HCT116 (cell line): Measurements from ENCODE around the gene FOXF2. TPM values are rescaled to one million over a fixed set of nuclear protein-coding genes. Genes with fewer than 3 reads are reported as not detected.

Experiments used
- ATAC-seq: fragments of 200-7000 bp; cut with Tn5 transposase; 2 replicates; pipeline ENCODE4 v1.9.1; 2020; ENCODE audit warnings: mild to moderate bottlenecking, moderate library complexity
- BruUV-seq: library from RNA; stranded (reverse); fragments of 400-500 nt; replicated peaks from 2 replicates; lab custom pipeline; 2021; lab: Mats Ljungman, UMichigan
- CTCF ChIA-PET: fragments of 300-600 bp; sonication (Branson Sonifier 250); formaldehyde crosslinking; loops from one replicate; lab custom pipeline; 2021; ENCODE audit warnings: antibody characterized with exemption; lab: Charles Lee
- POLR2A ChIA-PET: fragments of 300-600, 350-600 bp; sonication (Branson Sonifier 250); formaldehyde crosslinking; loops from one replicate; lab custom pipeline; 2021; ENCODE audit warnings: antibody characterized with exemption; lab: Charles Lee
- RAD21 ChIA-PET, 2 experiments: fragments of 300-600 bp; sonication (Branson Sonifier 250); formaldehyde crosslinking; loops; one replicate each; lab custom pipeline; 2023; ENCODE audit warnings: low total read pairs in 2 of 2; ENCODE audit not compliant: uncharacterized antibody in 2 of 2, unreplicated experiment in 2 of 2, low non-redundant PET in 1 of 2; lab: Charles Lee
- DNase-seq: peaks from one replicate; pipeline ENCODE4 v3.0.0-alpha.2; 2010; ENCODE audit warnings: low read depth, low spot score
- H2AFZ ChIP-seq: fragments of 200-600 bp; shearing (Covaris generic), sonication (generic); 2 replicates; pipeline ENCODE4 v1.6.1; 2017; ENCODE audit warnings: low read depth, mixed run types, mixed read lengths, antibody characterized with exemption, low read length; ENCODE audit not compliant: poor library complexity, severe bottlenecking
- H3K27ac ChIP-seq: 2 replicates; pipeline ENCODE4 v1.5.1; 2012; ENCODE audit warnings: low read depth, low read length
- H3K27me3 ChIP-seq: fragments of 200-600 bp; sonication (generic); 2 replicates; pipeline ENCODE4 v1.6.1; 2016; ENCODE audit warnings: mixed run types, low read length, mixed read lengths; ENCODE audit not compliant: insufficient read depth
- H3K36me3 ChIP-seq, 2 experiments: fragments of 200-500 bp in 1 of 2; fragments of 200-600 bp in 1 of 2; sonication (Bioruptor generic) in 1 of 2; sonication (generic) in 1 of 2; 2 replicates each; pipeline versions ENCODE4 v1.5.1 to v1.6.1; 2014 to 2016; ENCODE audit warnings: low read length in 2 of 2, inconsistent platforms in 1 of 2, mixed read lengths in 1 of 2, mixed run types in 1 of 2; ENCODE audit not compliant: insufficient read depth in 2 of 2, control insufficient read depth in 1 of 2
- H3K4me1 ChIP-seq, 2 experiments: fragments of 200-600 bp in 1 of 2; sonication (generic) in 1 of 2; 2 replicates each; pipeline versions ENCODE4 v1.5.1 to v1.6.1; 2012 to 2017; ENCODE audit warnings: low read length in 2 of 2, inconsistent platforms in 1 of 2, mild to moderate bottlenecking in 1 of 2, mixed read lengths in 1 of 2, mixed run types in 1 of 2, moderate library complexity in 1 of 2; ENCODE audit not compliant: insufficient read depth in 2 of 2, control insufficient read depth in 1 of 2
- H3K4me2 ChIP-seq: fragments of 200-600 bp; sonication (generic); 2 replicates; pipeline ENCODE4 v1.6.1; 2017; ENCODE audit warnings: mixed run types, low read length, mixed read lengths
- H3K4me3 ChIP-seq, 2 experiments: fragments of 200-600 bp in 1 of 2; sonication (generic) in 1 of 2; replicated peaks in 1 of 2; 2 replicates each; pipeline ENCODE4 v1.5.1; 2011 to 2016; ENCODE audit warnings: low read length in 2 of 2, control low read depth in 1 of 2, low read depth in 1 of 2, mild to moderate bottlenecking in 1 of 2, mixed read lengths in 1 of 2, mixed run types in 1 of 2
- H3K79me2 ChIP-seq: fragments of 200-600 bp; sonication (generic); 2 replicates; pipeline ENCODE4 v1.6.1; 2017; ENCODE audit warnings: mild to moderate bottlenecking, mixed run types, low read length, moderate library complexity, mixed read lengths; ENCODE audit not compliant: insufficient read depth
- H3K9ac ChIP-seq: fragments of 200-600 bp; sonication (generic); 2 replicates; pipeline ENCODE4 v1.6.1; 2016; ENCODE audit warnings: low read length, mixed read lengths
- H3K9me2 ChIP-seq: fragments of 200-600 bp; sonication (generic), shearing (Covaris generic); 2 replicates; pipeline ENCODE4 v1.6.1; 2017; ENCODE audit warnings: mixed run types, mild to moderate bottlenecking, moderate library complexity; ENCODE audit not compliant: insufficient read depth
- H3K9me3 ChIP-seq, 2 experiments: fragments of 200-500 bp in 1 of 2; fragments of 200-600 bp in 1 of 2; sonication (Bioruptor generic) in 1 of 2; sonication (generic) in 1 of 2; 2 replicates each; pipeline ENCODE4 v1.6.1; 2014 to 2017; ENCODE audit warnings: low read length in 2 of 2, mixed read lengths in 2 of 2, inconsistent platforms in 1 of 2, low read depth in 1 of 2, mild to moderate bottlenecking in 1 of 2, mixed run types in 1 of 2, moderate library complexity in 1 of 2; ENCODE audit not compliant: control insufficient read depth in 1 of 2, insufficient read depth in 1 of 2
- H4K20me1 ChIP-seq: fragments of 200-600 bp; sonication (generic), shearing (Covaris generic); 2 replicates; pipeline ENCODE4 v1.6.1; 2017; ENCODE audit warnings: mixed run types, mild to moderate bottlenecking, moderate library complexity; ENCODE audit not compliant: insufficient read depth
- CBX3 ChIP-seq: IDR thresholded peaks from 2 replicates; pipeline ENCODE4 v1.6.1; 2012; ENCODE audit warnings: low read depth
- CEBPB ChIP-seq: IDR thresholded peaks from 2 replicates; pipeline ENCODE4 v1.6.1; 2012; ENCODE audit warnings: low read depth
- EGR1 ChIP-seq: IDR thresholded peaks from 2 replicates; pipeline ENCODE4 v1.6.1; 2012; ENCODE audit warnings: low read depth
- ELF1 ChIP-seq: IDR thresholded peaks from 2 replicates; pipeline ENCODE4 v1.6.1; 2012; ENCODE audit warnings: low read depth, borderline replicate concordance
- EZH2 ChIP-seq: fragments of 200-600 bp; sonication (generic); IDR thresholded peaks from 2 replicates; pipeline ENCODE4 v1.6.1; 2017; ENCODE audit warnings: antibody characterized with exemption, mixed run types
- EZH2phosphoT487 ChIP-seq: fragments of 200-600 bp; IDR thresholded peaks from 2 replicates; pipeline ENCODE4 v1.6.1; 2018; ENCODE audit warnings: antibody characterized with exemption, borderline replicate concordance
- FOSL1 ChIP-seq: IDR thresholded peaks from 2 replicates; pipeline ENCODE4 v1.6.1; 2012; ENCODE audit warnings: low read depth
- POLR2A ChIP-seq: IDR thresholded peaks from 2 replicates; pipeline ENCODE4 v1.7.0; 2011; ENCODE audit warnings: borderline replicate concordance; ENCODE audit not compliant: insufficient read depth, insufficient read length; ENCODE audit errors: extremely low read depth
- POLR2AphosphoS5 ChIP-seq: IDR thresholded peaks from 2 replicates; pipeline ENCODE4 v1.6.1; 2011; ENCODE audit warnings: mild to moderate bottlenecking, low read depth, low read length, moderate library complexity
- RAD21 ChIP-seq: IDR thresholded peaks from 2 replicates; pipeline ENCODE4 v1.6.1; 2012; ENCODE audit warnings: low read depth, mild to moderate bottlenecking
- SIN3A ChIP-seq: IDR thresholded peaks from 2 replicates; pipeline ENCODE4 v1.6.1; 2012; ENCODE audit warnings: low read depth
- SRF ChIP-seq: IDR thresholded peaks from 2 replicates; pipeline ENCODE4 v1.6.1; 2012; ENCODE audit warnings: low read depth
- YY1 ChIP-seq: IDR thresholded peaks from 2 replicates; pipeline ENCODE4 v1.6.1; 2011; ENCODE audit warnings: low read length, low read depth, moderate library complexity, mild to moderate bottlenecking; ENCODE audit not compliant: insufficient replicate concordance; ENCODE audit errors: extremely low read depth
- ZFX ChIP-seq: fragments of 450-650 bp; IDR thresholded peaks from 2 replicates; pipeline ENCODE4 v1.6.1; 2017
- intact Hi-C: fragments of 100-400 bp; cut with micrococcal nuclease; formaldehyde crosslinking; loops from 2 replicates; pipeline ENCODE4 v1.10.0; 2022
- total RNA-seq: library from RNA; stranded (reverse); gene quantifications from one replicate; pipeline ENCODE4 v1.2.1, GENCODE V29; 2021; ENCODE audit not compliant: unreplicated experiment
- TF ChIP-seq, protein P1 (sequence below): IDR thresholded peaks from 2 replicates; pipeline ENCODE4 v1.6.1; 2012; ENCODE audit warnings: low read depth
- TF ChIP-seq, protein P2 (sequence below): IDR thresholded peaks from 2 replicates; pipeline ENCODE4 v1.6.1; 2012
- TF ChIP-seq, protein P3 (sequence below): IDR thresholded peaks from 2 replicates; pipeline ENCODE4 v1.6.1; 2012
- TF ChIP-seq, protein P4 (sequence below), 3 experiments: fragments of 200-600 bp in 1 of 3; sonication (generic) in 1 of 3; IDR thresholded peaks in 2 of 3; conservative IDR thresholded peaks in 1 of 3; 2 replicates each; pipeline ENCODE4 v1.5.1; 2012 to 2017; ENCODE audit warnings: low read depth in 2 of 3, low read length in 2 of 3, antibody characterized with exemption in 1 of 3, borderline replicate concordance in 1 of 3, control low read depth in 1 of 3, mild to moderate bottlenecking in 1 of 3, mixed read lengths in 1 of 3, mixed run types in 1 of 3, moderate library complexity in 1 of 3; ENCODE audit not compliant: insufficient read depth in 1 of 3

FOXF2 gene
- total RNA-seq, 1 experiment from 2014 or later = not detected

DNA sequence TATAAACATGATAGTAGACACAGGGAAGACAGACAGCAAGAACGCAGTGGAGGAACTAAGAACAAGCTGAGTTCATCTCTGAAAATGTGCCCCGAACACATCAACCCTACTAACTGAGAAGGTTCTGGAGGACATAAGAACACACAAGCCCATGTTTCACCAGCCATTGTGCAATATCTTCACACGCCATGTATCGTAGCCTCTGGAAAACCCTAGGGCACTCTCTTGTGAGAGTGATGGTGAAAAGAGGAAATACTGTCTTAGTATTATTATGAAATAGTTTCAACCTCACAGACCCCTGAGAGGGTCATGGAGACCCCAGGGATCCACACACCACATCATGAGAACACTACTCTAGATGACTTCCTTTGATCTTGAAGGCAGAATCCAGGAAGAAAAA, 26.1 kb upstream of the FOXF2 start:
- CTCF ChIA-PET = interaction anchor here (0.8 kb wide), 1 partner anchor 74 kb away, joined by 4 read pairs; no protein-coding TSS in a partner anchor
- no peaks in the 10 kb centered on the region for H3K79me2 ChIP-seq
- H3K36me3 ChIP-seq = no peaks in the 10 kb centered on the region
- H3K27ac ChIP-seq = no peak overlapping the region
- H3K9me3 ChIP-seq = no peaks in the 10 kb centered on the region
- BruUV-seq = no TSS peak
- no peak overlapping the region for H3K9ac ChIP-seq
- H4K20me1 ChIP-seq = no peaks in the 10 kb centered on the region; the same call in 1 of the 2 replicates
- H3K4me2 ChIP-seq = no peak overlapping the region
- DNase-seq = no peak
- no peak overlapping the region for H2AFZ ChIP-seq
- H3K4me1 ChIP-seq = no peaks in the 10 kb centered on the region
- no peaks in the 10 kb centered on the region for H3K27me3 ChIP-seq
- H3K9me2 ChIP-seq = no peaks in the 10 kb centered on the region
- RAD21 ChIA-PET = no interaction called here
- intact Hi-C loops = no loop called here
- no peak overlapping the region for H3K4me3 ChIP-seq
- POLR2A ChIA-PET = no interaction called here
- no peak for ATAC-seq
- no peak for TF ChIP-seq POLR2AphosphoS5
- TF ChIP-seq, protein P1, sequence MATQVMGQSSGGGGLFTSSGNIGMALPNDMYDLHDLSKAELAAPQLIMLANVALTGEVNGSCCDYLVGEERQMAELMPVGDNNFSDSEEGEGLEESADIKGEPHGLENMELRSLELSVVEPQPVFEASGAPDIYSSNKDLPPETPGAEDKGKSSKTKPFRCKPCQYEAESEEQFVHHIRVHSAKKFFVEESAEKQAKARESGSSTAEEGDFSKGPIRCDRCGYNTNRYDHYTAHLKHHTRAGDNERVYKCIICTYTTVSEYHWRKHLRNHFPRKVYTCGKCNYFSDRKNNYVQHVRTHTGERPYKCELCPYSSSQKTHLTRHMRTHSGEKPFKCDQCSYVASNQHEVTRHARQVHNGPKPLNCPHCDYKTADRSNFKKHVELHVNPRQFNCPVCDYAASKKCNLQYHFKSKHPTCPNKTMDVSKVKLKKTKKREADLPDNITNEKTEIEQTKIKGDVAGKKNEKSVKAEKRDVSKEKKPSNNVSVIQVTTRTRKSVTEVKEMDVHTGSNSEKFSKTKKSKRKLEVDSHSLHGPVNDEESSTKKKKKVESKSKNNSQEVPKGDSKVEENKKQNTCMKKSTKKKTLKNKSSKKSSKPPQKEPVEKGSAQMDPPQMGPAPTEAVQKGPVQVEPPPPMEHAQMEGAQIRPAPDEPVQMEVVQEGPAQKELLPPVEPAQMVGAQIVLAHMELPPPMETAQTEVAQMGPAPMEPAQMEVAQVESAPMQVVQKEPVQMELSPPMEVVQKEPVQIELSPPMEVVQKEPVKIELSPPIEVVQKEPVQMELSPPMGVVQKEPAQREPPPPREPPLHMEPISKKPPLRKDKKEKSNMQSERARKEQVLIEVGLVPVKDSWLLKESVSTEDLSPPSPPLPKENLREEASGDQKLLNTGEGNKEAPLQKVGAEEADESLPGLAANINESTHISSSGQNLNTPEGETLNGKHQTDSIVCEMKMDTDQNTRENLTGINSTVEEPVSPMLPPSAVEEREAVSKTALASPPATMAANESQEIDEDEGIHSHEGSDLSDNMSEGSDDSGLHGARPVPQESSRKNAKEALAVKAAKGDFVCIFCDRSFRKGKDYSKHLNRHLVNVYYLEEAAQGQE = no peak
- TF ChIP-seq, protein P2, sequence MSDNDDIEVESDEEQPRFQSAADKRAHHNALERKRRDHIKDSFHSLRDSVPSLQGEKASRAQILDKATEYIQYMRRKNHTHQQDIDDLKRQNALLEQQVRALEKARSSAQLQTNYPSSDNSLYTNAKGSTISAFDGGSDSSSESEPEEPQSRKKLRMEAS = no peak
- no peak for TF ChIP-seq SIN3A
- no peak for TF ChIP-seq ZFX
- no peak for TF ChIP-seq EGR1
- no peak for TF ChIP-seq EZH2phosphoT487
- TF ChIP-seq ELF1 = no peak
- no peak for TF ChIP-seq POLR2A
- no peak for TF ChIP-seq RAD21
- TF ChIP-seq, protein P3, sequence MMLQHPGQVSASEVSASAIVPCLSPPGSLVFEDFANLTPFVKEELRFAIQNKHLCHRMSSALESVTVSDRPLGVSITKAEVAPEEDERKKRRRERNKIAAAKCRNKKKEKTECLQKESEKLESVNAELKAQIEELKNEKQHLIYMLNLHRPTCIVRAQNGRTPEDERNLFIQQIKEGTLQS = no peak
- TF ChIP-seq YY1 = no peak
- TF ChIP-seq SRF = no peak
- TF ChIP-seq, protein P4, sequence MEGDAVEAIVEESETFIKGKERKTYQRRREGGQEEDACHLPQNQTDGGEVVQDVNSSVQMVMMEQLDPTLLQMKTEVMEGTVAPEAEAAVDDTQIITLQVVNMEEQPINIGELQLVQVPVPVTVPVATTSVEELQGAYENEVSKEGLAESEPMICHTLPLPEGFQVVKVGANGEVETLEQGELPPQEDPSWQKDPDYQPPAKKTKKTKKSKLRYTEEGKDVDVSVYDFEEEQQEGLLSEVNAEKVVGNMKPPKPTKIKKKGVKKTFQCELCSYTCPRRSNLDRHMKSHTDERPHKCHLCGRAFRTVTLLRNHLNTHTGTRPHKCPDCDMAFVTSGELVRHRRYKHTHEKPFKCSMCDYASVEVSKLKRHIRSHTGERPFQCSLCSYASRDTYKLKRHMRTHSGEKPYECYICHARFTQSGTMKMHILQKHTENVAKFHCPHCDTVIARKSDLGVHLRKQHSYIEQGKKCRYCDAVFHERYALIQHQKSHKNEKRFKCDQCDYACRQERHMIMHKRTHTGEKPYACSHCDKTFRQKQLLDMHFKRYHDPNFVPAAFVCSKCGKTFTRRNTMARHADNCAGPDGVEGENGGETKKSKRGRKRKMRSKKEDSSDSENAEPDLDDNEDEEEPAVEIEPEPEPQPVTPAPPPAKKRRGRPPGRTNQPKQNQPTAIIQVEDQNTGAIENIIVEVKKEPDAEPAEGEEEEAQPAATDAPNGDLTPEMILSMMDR (IDR thresholded peaks at IDR 0.05 in 2 of 3, conservative IDR thresholded peaks at IDR 0.05 in 1 of 3; ENCODE audit: borderline replicate concordance in 1 of 3, insufficient read depth in 1 of 3, low read depth in 2 of 3, low read length in 2 of 3) = no peak
- TF ChIP-seq EZH2 = no peak
- TF ChIP-seq FOSL1 = no peak
- TF ChIP-seq CEBPB = no peak
- TF ChIP-seq CBX3 = no peak
